Brain microvascular endothelial cell (primary cell): ENCODE measurements around the gene CCDC187.

ENCODE experiments used
- DNase-seq: peaks from one replicate; pipeline ENCODE4 v3.0.0-alpha.2; 2020
- H3K27ac ChIP-seq: fragments of 250-450 bp; sonication (Bioruptor Pico); 2 replicates; pipeline ENCODE4 v1.5.1; 2020; ENCODE audit warnings: mild to moderate bottlenecking, moderate library complexity
- H3K27me3 ChIP-seq: fragments of 250-450 bp; sonication (Bioruptor Pico); replicated peaks from 2 replicates; pipeline ENCODE4 v1.5.1; 2020; ENCODE audit warnings: mild to moderate bottlenecking
- H3K36me3 ChIP-seq: fragments of 250-450 bp; sonication (Bioruptor Pico); replicated peaks from 2 replicates; pipeline ENCODE4 v1.5.1; 2020; ENCODE audit warnings: mild to moderate bottlenecking
- H3K4me3 ChIP-seq: 2 replicates; pipeline ENCODE4 v1.5.1; 2011; ENCODE audit warnings: low read depth, mild to moderate bottlenecking, control low read depth, low read length, moderate library complexity
- in situ Hi-C: cut with HindIII; loops from 2 replicates; pipeline ENCODE4 v1.10.0; 2017; ENCODE audit warnings: low sequenced_read_pairs, low pct_ligation_motif_present
- TF ChIP-seq, protein P1 (sequence below): IDR thresholded peaks from 2 replicates; pipeline ENCODE4 v1.5.1; 2011; ENCODE audit warnings: low read depth, mild to moderate bottlenecking, moderate library complexity, low read length, control low read depth, inconsistent platforms; ENCODE audit errors: missing control alignments

The CCDC187 gene

DNA sequence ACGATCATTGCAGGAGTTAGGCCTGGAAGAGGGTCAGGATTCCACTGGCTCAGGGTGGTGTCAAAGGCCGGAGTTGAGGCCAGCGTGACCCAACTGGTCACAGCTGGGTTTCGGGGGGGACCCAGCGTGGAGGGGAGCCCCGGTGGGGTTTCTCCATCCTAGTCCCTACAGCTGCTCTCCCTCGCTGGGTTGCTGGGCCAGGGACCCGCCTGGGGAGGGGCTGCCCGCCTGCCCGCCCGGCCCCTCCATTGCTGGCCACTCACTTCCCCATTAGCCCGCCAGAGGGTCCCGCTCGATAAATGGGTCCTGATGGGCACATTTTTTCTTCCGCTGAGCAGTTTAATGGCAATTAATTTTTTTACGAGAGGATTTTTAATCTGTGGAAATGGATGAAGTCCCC is 8.8 kb downstream of the CCDC187 start:
- no peaks in the 10 kb centered on the region for H3K27me3 ChIP-seq
- DNase-seq: no peak
- no peaks in the 10 kb centered on the region for H3K36me3 ChIP-seq
- no peak overlapping the region for H3K4me3 ChIP-seq
- in situ Hi-C loops: no loop called here
- TF ChIP-seq, protein P1, sequence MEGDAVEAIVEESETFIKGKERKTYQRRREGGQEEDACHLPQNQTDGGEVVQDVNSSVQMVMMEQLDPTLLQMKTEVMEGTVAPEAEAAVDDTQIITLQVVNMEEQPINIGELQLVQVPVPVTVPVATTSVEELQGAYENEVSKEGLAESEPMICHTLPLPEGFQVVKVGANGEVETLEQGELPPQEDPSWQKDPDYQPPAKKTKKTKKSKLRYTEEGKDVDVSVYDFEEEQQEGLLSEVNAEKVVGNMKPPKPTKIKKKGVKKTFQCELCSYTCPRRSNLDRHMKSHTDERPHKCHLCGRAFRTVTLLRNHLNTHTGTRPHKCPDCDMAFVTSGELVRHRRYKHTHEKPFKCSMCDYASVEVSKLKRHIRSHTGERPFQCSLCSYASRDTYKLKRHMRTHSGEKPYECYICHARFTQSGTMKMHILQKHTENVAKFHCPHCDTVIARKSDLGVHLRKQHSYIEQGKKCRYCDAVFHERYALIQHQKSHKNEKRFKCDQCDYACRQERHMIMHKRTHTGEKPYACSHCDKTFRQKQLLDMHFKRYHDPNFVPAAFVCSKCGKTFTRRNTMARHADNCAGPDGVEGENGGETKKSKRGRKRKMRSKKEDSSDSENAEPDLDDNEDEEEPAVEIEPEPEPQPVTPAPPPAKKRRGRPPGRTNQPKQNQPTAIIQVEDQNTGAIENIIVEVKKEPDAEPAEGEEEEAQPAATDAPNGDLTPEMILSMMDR: no peak
- H3K27ac ChIP-seq: no peak overlapping the region

DNA sequence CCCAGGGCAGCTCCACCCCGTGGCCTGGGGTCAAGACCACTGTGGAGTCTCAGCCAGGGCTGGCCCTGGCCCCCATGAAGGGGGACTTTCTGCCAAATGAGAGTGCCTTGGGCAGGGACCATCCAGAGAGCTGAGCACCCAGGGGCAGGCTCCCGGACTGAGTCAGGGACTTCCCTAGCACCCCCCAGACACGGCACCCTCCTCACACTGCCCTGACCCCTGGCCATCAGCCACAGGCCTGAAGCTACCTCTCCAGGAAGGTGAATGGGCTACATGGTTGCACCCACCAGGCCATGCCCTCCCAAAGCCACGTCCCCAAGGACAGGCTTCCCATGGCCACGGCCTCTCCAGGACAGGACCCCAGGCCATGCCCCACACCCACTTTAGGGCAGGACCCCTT is 9.5 kb downstream of the CCDC187 start:
- TF ChIP-seq, protein P1: no peak
- no peak overlapping the region for H3K27ac ChIP-seq
- in situ Hi-C loops: no loop called here
- DNase-seq: no peak
- no peaks in the 10 kb centered on the region for H3K27me3 ChIP-seq
- H3K36me3 ChIP-seq: no peaks in the 10 kb centered on the region
- no peak overlapping the region for H3K4me3 ChIP-seq

DNA sequence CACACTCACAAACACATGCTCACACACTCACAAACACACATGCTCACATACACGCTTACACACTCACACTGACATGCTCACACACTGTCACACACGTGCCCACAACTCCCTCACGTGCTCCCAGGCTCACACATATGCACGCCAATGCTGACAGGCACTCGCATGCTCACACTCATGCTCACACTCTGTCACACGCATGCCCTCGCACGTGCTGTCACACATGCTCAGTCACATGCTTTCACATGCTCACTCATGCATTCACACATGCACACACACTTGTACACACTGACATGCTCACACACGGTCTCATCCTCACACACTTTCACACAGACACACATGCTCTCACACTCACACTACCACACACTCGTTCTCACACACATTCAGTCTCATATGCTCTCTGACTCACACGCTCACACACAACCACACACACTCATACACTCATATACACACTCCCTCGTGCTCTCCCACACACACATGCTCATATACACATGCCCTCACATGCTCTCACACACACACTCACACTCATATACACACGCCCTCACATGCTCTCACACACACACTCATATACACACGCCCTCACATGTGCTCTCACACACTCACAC is 10.3 kb downstream of the CCDC187 start:
- in situ Hi-C loops: no loop called here
- H3K27me3 ChIP-seq: no peaks in the 10 kb centered on the region
- H3K4me3 ChIP-seq: no peak overlapping the region
- DNase-seq: no peak
- no peak overlapping the region for H3K27ac ChIP-seq
- no peaks in the 10 kb centered on the region for H3K36me3 ChIP-seq
- TF ChIP-seq, protein P1: no peak

DNA sequence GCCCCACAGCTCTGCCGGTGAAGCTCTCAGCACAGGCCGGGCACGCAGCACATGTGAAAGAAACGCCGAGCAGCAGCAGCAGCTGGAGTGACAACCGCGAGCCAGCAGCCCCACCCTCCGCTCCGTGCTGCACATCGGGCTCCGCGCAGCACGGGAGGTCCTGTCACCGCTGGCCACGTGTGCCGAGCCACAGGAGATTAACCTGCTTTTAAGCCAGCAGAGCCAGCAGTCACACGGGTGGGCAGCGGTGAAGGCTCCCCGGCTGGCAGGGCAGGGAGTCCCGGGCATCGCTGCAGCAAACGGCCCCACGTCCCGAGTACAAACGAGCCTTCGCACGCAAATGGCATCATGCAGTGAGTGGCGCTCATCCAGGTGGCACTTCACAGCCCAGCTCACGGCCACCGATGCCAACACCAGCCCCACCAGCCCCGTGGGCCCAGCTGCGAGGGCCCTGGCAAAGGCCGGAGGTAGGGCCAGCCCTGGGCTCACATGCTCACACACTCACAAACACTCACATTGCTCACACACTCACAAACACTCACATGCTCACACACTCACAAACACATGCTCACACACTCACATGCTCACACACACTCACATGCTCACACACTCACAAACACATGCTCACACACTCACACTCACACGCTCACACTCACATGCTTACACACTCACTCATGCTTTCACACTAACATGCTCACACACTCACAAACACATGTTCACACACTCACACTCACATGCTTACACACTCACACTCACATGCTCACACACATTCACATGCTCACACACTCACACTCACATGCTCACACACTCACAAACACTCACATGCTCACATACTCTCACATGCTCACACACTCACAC is 11.1 kb downstream of the CCDC187 start:
- TF ChIP-seq, protein P1: no peak
- in situ Hi-C loops: no loop called here
- H3K27me3 ChIP-seq: no peaks in the 10 kb centered on the region
- DNase-seq: no peak
- no peak overlapping the region for H3K4me3 ChIP-seq
- H3K27ac ChIP-seq: no peak overlapping the region
- no peaks in the 10 kb centered on the region for H3K36me3 ChIP-seq

DNA sequence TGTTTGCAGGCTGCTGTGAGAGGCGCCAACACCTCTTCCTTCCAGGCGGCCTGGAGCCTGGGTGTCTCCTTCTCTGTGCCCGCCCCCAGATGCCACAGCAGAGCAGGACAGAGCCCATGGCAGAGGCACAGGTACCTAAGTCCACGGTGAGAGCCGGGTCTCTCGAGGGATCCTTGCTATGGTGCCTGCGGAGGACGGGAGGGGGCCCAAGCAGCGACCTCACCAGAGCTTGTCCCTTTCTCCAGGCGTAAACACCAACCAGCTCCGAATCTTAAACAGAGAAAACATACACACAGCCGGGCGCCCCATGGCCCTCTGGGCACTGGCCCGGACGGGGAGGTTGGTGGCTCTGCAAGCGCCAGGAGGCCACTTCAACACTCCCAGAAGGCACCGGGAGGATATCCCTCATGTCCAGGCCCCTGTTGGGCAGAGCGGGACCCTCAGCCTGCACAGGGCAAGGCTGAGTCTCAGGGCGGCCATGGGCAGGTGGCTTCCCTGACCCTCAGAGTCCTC is 11.8 kb downstream of the CCDC187 start:
- in situ Hi-C loops: no loop called here
- no peak overlapping the region for H3K27ac ChIP-seq
- no peaks in the 10 kb centered on the region for H3K27me3 ChIP-seq
- no peak overlapping the region for H3K4me3 ChIP-seq
- no peak for DNase-seq
- TF ChIP-seq, protein P1: no peak
- H3K36me3 ChIP-seq: no peaks in the 10 kb centered on the region
